CD1c-positive myeloid dendritic cell (primary cell): ENCODE results near the gene SAMD4B.
"Not testable (repeated sequence)": the region's sequence is repeated elsewhere in the genome, so short reads cannot be mapped to it uniquely, and the experiment has no call there.

ENCODE experiments used
- DNase-seq: peaks from one replicate; pipeline ENCODE4 v3.0.0-alpha.2; 2016; ENCODE audit errors: extremely low spot score

The SAMD4B gene

DNA sequence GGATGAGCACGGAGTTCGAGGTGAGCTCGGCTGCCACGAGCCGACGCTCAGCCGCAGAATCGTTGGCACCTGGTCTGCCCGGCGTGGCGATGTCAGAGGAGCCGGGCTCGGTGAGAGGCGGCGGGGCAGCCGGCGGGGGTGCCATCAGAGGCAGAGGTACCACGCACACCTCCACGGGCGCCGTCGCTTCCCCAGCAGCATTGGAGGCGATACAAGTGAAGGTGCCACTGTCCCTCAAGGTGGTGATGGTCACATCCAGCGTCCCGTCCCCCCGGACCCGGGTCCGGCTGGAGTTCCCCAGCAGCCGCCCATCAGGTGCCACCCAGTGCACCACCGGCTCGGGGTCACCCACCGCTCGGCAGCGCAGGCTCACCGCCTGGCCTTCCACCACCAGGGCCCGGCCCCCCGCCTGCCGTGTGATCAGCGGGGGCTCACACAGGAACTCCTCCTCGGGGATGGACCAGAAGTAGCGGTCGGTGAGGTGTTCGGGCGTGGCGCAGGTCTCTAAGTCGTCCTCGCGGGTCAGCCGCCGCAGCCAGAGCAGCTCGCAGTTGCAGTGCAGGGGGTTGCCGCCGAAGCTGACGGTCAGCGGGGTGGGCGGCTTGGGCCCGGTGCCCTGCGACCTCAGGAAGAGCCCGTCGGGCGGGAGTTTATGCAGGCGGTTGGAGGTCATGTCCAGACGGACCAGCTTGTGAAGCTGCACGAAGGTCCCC is 28.0 kb upstream of the SAMD4B start:
- no peak for DNase-seq

- no peak for DNase-seq
Observed at GRCh38 chr19:39315933-39316332, 26.3 kb upstream of the SAMD4B start.

DNA sequence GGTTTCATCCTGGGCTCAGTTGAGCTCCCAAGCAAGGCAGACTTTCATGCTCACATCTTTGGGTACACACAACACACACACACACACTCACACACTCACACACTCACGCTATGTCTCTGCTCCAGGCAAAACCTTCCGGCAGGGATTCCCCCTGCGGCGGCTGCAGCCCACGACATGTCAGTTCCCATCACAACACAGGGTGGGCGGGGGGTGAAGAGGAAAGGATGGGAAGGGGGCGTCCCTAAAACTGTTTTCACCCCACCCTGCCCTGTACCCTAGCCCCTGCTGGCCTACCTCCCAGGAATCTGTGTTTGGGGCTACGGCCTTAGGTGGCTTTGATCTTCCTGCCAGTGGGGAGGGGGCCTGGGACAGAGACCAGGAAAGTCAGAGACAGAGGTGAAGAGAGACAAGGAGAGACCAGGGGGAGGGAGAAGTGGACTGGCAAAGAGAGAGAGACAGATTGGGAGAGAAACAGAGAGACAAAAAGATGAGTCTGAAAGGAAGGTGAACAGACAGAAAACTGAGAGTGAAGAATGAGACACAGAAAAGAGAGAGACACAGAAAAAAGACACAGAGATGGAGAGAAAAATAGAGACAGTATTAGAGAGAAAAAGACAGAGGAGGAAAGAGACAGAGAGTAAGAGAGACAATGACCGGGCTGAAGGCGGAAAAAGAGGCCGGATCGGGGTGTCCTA is 25.4 kb upstream of the SAMD4B start:
- DNase-seq, result no peak

DNA sequence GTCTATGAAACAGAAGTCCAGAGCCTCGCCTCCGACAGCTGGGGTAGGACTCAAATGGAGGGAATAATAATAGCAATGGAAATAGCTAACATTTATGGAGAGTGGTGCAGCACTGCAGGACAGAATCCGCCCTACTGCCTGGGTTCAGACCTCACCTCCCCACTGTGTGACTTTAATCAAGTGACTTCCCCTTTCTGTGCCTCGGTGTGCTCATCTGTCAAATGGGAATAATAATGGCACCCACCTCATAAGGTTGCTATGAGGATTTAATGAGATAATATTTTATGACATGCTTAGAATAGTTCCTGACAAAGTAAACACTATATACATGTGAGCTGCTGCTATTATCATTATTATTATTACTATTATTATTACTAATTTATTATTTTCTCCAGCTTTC is 24.7 kb upstream of the SAMD4B start:
- no peak for DNase-seq

DNA sequence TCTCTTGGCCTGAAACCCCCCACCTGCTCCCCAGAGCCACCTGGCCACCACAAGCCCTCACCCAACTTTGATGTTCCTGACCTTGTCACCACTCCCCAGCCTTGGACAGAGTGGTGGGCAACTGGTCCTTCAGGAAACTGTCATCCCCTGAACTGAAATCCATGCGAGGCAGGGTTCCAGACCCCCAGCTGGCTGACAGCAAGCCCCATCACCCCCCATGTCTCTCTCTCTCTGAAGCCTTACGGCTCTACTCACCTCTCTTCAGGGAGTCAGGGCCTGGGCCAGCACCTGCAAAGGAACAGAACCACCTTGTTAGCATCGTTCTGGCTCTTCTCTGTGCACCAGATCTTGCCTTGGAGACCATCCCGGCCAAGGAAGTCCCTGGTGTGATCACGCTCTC is 24.1 kb upstream of the SAMD4B start:
- no peak for DNase-seq

DNA sequence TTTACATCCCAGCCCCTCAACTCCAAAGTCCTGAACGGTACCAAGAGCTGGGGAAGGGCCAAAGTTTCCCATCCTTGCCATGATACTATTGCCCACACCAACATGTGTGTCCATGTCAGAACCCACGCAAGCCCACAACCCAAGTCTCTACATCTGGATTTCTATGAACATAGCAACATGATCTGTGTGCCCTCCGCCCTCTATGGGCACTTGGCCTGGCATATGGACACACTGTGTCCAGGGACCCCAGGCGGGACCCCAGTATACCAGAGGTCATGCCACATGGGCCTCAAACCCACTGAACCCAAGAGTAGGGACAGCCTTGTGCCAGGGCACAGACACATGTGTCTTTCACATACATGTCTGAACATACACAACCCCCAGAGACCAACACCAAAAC is 23.5 kb upstream of the SAMD4B start:
- no peak for DNase-seq

DNA sequence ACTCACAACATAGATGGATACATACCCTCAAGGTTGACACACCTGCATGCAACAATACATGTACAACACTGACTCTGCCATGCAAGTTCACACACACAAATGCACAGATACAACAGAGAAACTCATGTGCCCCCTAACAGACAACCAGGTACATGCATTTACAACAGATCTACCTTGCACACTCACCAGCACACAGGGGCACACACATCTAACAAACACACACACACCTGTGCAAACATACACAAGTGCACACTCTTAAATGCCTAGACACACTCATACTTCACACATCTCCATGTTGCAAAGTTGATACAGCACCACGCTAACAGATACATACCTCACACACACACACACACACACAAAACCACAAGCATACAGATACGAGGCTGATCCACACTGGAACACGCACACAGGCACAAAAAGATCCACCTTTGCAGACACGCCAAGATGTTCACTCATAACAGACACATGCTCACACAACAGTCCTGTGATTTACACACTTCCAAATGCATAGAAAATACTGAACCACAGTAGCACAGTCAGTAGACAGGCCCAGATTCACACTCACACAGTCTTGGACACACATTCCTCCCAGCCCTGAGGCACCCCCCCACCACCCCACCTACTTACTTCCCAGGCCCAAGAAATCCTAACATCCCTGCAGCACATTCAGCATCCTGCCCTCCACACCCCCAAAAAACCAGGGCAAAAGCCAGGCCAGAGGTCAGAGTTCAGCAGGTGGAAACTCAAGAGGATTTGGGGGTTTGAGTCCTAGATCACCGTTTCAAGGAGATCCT is 22.9 kb upstream of the SAMD4B start:
- no peak for DNase-seq

- no peak for DNase-seq
Observed at GRCh38 chr19:39319892-39320248, 22.4 kb upstream of the SAMD4B start.

DNA sequence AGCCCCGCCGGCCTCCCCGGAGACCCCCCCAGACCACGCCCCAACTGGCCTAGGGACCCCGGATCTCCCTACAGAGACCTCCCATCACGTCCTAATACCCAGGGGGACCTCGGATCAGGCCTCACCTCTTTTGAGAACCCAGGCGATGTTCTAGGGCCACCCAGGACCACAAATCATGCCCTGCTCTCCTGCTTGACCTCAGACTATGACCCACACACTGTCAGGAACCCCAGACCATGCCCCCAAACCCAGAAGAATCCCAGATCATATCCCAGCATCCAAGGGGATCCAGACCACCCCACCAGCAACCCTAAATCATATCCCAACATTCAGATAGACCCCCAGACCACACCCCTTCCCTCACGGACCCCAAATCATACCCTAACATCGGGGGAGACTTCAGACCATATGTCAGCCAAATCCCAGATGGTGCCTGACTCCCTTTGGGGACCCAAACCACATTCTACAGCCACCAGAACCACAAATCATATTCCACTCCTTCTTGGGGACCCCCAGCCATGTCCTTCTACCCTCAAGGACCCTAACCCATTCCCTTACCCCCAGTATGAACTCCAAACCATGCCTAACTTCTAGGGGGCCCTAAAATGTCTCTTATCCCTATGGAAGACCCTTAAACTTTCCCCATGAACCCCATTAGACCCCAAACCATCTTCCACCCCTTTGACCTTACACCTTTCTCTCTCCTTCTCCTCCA is 20.9 kb upstream of the SAMD4B start:
- no peak for DNase-seq

DNA sequence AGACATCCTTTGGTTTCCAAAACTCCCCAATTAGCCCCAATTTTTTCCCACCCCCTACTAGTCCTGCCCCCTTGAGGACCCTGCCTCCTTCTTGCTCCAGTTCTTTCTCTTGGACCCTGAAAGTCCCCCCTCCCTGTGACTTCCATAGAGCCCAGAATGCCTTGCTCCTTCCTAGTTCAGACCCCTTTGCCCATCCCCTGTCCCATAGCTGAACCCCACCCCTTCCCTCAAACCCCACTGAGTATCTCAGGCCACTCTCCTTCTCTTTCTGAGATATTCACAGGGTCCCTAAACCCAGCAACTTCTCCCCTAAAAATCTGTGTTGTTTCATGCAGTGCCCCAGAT is 20.4 kb upstream of the SAMD4B start:
- DNase-seq, result no peak

- DNase-seq, result no peak
Observed at GRCh38 chr19:39324242-39324842, 17.9 kb upstream of the SAMD4B start.

GRCh38 chr19:39325778-39326665 is 16.2 kb upstream of the SAMD4B start:
- no peak for DNase-seq

DNA sequence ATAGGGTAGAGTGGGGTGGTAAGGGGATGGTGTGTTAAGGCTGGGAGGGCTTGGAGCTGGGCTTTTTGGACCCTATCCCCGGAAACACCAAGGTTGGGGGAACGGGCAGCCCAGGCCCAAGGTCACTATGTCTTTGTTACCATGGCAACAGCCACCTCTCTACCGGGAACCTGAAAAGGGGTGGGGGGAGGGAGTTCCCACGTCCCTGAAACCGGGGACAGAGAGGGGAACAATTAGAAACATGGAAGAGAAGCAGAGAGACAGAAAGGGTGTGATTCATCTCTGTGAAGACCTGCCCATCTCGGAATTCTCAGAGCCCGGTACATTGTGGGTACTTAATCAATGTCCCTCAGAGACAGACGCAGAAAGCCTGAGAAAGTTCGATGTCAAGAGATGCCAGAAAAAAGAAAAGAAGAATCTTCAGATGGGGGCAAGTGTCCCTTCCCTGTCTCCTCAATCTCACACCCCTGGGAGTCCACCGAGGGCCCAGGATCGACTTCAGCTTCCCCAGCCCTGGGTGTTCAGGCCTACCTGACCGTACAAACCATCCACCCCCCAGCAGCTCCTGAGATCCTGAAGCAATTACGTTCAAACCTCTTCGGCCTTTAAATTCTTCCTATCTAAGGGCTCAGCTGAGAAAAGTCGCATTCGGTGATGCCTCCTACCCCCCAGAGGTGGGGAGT is 14.7 kb upstream of the SAMD4B start:
- DNase-seq, result no peak

- DNase-seq, result peak; percentile 81
Observed at GRCh38 chr19:39328046-39328705, 14.0 kb upstream of the SAMD4B start.

DNA sequence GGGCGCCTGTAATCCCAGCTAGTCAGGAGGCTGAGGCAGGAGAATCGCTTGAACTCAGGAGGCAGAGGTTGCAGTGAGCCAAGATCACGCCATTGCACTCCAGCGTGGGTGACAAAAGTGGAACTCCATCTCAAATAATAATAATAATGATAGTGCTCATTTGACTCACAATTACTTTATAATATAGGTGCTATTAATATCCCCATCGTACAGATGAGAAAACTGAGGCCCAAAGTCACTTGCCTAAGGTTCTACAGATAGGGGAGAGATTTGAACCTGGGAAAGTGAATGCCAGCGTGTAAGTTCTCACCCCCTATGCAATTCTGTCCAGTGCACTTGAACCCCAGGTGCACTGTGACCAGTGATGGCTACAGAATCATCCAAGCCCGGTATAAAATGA is 12.3 kb upstream of the SAMD4B start:
- DNase-seq, result no peak

GRCh38 chr19:39332293-39332692 is 9.9 kb upstream of the SAMD4B start:
- DNase-seq, result no peak

DNA sequence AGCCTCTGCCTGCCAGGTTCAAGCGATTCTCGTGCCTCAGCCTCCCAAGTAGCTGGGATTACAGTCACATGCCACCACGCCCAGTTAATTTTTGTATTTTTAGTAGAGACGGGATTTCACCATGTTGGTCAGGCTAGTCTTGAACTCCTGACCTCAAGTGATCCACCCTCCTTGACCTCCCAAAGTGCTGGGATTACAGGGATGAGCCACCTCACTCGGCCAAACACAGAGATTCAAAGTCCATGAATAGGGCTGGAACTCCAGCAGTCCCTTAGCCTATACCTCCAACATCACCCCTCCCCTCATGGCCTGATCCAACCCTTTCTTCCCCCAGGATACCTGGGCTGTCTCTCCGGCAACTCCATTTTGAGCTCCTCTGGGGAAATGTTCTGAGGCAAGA is 9.5 kb upstream of the SAMD4B start:
- not testable (repeated sequence) for DNase-seq

DNA sequence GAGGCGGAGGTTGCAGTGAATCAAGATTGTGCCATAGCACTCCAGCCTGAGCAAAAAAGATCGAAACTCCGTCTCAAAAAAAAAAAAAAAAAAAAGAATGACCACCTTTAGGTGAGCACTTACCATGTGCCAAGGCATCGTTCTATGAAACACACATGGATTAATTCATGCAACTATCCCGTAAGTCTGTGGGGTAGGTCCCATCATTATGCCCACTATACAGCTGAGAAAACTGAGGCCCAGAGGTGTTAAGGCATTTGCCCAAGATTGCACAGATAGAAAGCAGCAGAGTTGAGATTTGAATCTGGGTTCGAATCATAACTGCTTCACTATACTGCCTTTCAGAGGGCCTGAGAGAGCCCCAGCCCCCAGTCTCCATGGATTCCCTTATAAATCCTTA is 8.7 kb upstream of the SAMD4B start:
- no peak for DNase-seq

- DNase-seq, result no peak
Observed at GRCh38 chr19:39334444-39334976, 7.7 kb upstream of the SAMD4B start.

- DNase-seq, result peak; percentile 28
Observed at GRCh38 chr19:39335168-39335548, 7.1 kb upstream of the SAMD4B start.
